Testis (tissue), 3 donors: ENCODE results near the gene GBP5. TPM values are rescaled to one million over a fixed set of nuclear protein-coding genes. Genes with fewer than 3 reads are reported as not detected.
"Not testable (repeated sequence)": the region's sequence is repeated elsewhere in the genome, so short reads cannot be mapped to it uniquely, and the experiment has no call there.

Experiments
- DNase-seq: peaks from one replicate; pipeline ENCODE4 v3.0.0-alpha.2; 2019
- H3K27ac ChIP-seq, 2 donors: fragments of 200-600 bp; sonication (generic); one replicate each; pipeline ENCODE4 v1.5.1; 2019
- H3K27me3 ChIP-seq: fragments of 200-600 bp; sonication (generic); one replicate; pipeline ENCODE4 v1.5.1; 2019
- H3K36me3 ChIP-seq: fragments of 200-600 bp; sonication (generic); one replicate; pipeline ENCODE4 v1.5.1; 2017; ENCODE audit warnings: low read depth; ENCODE audit errors: missing control alignments
- H3K4me1 ChIP-seq: fragments of 200-600 bp; sonication (generic); one replicate; pipeline ENCODE4 v1.5.1; 2019
- H3K4me3 ChIP-seq, 2 donors: fragments of 200-600 bp; sonication (generic); one replicate each; pipeline ENCODE4 v1.5.1; 2017 to 2019
- H3K9me3 ChIP-seq: fragments of 200-600 bp; sonication (generic); one replicate; pipeline ENCODE4 v1.5.1; 2017
- POLR2A ChIP-seq: fragments of 450-650 bp; IDR thresholded peaks from one replicate; pipeline ENCODE4 v1.6.1; 2017; ENCODE audit warnings: antibody characterized with exemption, mild to moderate bottlenecking, moderate library complexity
- WGBS, 2 donors: methylation state at CpG; one replicate each; pipeline ENCODE4 v1.1.5; 2018; 5-methylcytosine and 5-hydroxymethylcytosine counted together
- intact Hi-C: fragments of 100-400 bp; cut with DNase I; formaldehyde crosslinking; loops from one replicate; pipeline ENCODE4 v1.15.1; 2023; ENCODE audit warnings: low total_unique reads
- polyA plus RNA-seq: library from polyadenylated mRNA; stranded (reverse); fragments of 350-450 nt; fragmentation: Illumina TruSeq; extraction: RNeasy Lipid Tissue Mini Kit (QIAGEN cat#74804); gene quantifications from one replicate; pipeline ENCODE4 v1.2.3, GENCODE V29; 2014; ENCODE audit warnings: low read depth, low replicate concordance; ENCODE audit not compliant: insufficient read depth
- total RNA-seq, 2 donors: library from RNA; depleted of rRNA; stranded (reverse); fragments of >200 nt; gene quantifications; one replicate each; pipeline ENCODE4 v1.2.3, GENCODE V29; 2016
- TF ChIP-seq, protein P1 (sequence below), 3 experiments: fragments of 450-650 bp in 2 of 3; fragments of 200-600 bp in 1 of 3; sonication (generic) in 1 of 3; IDR thresholded peaks; one replicate each; pipeline ENCODE4 v1.5.1; 2016 to 2019; ENCODE audit warnings: antibody characterized with exemption in 3 of 3, mild to moderate bottlenecking in 2 of 3, moderate library complexity in 1 of 3

The GBP5 gene
- total and polyA plus RNA-seq, 3 donors from 2014 or later: 5.6 to 12.0 (median 8.6) TPM

DNA sequence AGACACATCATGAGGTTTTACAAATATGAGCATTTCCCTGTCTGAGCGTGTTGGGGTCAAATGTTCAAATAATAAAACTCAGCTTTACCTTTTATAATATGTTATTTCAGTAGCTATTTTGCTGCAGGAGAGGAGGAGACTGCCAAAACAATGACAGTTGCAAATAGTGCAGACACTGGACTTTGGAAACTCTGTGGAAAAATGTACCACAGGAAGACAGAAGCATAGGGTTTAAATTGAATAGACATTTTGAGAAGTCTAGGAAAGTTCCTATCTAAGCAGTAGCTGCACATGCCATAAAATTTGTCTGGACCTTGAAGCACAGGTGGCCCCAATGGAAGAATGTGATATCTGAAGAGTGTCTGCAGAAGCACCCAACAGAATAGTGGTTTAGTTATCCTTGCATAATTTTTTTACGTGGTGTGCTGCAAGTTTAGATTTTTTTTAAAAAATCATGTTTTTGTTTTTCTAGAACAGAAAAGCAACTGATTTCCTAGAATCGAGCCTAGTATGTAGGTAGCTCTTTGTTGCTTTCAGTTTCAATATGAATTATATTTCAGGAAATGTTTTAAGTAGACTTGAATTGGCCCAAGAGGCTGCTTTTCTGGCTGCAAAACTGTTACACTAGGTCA is 14.0 kb upstream of the GBP5 start:
- no peak for TF ChIP-seq POLR2A
- TF ChIP-seq, protein P1, sequence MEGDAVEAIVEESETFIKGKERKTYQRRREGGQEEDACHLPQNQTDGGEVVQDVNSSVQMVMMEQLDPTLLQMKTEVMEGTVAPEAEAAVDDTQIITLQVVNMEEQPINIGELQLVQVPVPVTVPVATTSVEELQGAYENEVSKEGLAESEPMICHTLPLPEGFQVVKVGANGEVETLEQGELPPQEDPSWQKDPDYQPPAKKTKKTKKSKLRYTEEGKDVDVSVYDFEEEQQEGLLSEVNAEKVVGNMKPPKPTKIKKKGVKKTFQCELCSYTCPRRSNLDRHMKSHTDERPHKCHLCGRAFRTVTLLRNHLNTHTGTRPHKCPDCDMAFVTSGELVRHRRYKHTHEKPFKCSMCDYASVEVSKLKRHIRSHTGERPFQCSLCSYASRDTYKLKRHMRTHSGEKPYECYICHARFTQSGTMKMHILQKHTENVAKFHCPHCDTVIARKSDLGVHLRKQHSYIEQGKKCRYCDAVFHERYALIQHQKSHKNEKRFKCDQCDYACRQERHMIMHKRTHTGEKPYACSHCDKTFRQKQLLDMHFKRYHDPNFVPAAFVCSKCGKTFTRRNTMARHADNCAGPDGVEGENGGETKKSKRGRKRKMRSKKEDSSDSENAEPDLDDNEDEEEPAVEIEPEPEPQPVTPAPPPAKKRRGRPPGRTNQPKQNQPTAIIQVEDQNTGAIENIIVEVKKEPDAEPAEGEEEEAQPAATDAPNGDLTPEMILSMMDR (IDR thresholded peaks at IDR 0.05): no peak
- H3K4me1 ChIP-seq: peaks cover 6% of the 10 kb centered on the region
- H3K4me3 ChIP-seq: no peak overlapping the region
- WGBS, 2 donors: 42 to 48% methylated on average over 3 of the region's 3 CpGs
- intact Hi-C loops: no loop called here
- no peaks in the 10 kb centered on the region for H3K27me3 ChIP-seq
- DNase-seq: no peak
- no peaks in the 10 kb centered on the region for H3K36me3 ChIP-seq
- H3K9me3 ChIP-seq: no peaks in the 10 kb centered on the region
- no peak overlapping the region for H3K27ac ChIP-seq

DNA sequence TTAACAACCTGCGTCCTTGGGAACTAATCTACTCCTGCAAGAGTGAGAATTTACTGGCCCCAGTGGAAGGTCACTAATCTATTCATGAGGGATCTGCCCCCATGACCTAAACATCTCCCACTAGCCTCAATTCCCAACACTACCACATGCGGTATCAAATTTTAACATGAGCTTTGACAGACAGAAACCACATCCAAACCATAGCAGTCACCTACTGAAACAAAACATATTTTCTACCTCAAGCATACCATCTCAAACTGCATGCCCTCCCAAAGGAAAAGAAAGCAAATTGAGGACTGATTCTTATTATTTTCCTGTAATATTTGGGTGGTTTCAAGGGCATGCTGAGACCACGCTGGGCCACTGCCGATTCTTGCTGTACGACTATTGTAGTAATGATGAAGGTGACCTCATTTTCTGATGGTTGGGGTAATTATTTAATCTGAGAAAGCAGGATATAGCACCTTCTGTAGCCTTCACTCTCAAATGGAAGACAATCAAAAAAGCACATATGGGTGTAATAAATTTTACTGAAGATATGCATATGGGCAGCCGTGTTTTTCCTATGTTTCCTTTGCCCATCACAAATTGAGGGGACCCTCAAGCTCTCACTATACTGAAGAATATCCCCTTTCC is 13.2 kb upstream of the GBP5 start:
- intact Hi-C loops: no loop called here
- WGBS, 2 donors: 89 to 92% methylated on average over 6 of the region's 6 CpGs
- Histone ChIP-seq H3K9me3 (no peaks in the 10 kb centered on the region), H3K4me1 (peaks cover 6% of the 10 kb centered on the region), H3K4me3 (no peak overlapping the region), H3K36me3 (no peaks in the 10 kb centered on the region), H3K27ac (no peak overlapping the region), H3K27me3 (no peaks in the 10 kb centered on the region)
- TF ChIP-seq, protein P1 (IDR thresholded peaks at IDR 0.05): no peak
- TF ChIP-seq POLR2A: no peak
- no peak for DNase-seq

- H3K27me3 ChIP-seq, H3K4me1 ChIP-seq, DNase-seq, H3K36me3 ChIP-seq, H3K4me3 ChIP-seq, H3K9me3 ChIP-seq, intact Hi-C loops, H3K27ac ChIP-seq: not testable (repeated sequence)
- WGBS, 2 donors: 86 to 87% methylated on average over 5 of the region's 5 CpGs
These were observed 11.6 kb upstream of the GBP5 start for GRCh38 chr1:89284078-89284763.

- Histone ChIP-seq H3K4me1 (no peaks in the 10 kb centered on the region), H3K27ac (no peak overlapping the region), H3K36me3 (no peaks in the 10 kb centered on the region), H3K4me3 (no peak overlapping the region), H3K27me3 (no peaks in the 10 kb centered on the region), H3K9me3 (no peaks in the 10 kb centered on the region)
- WGBS, 2 donors: 82 to 83% methylated on average over 3 of the region's 3 CpGs
- no peak for DNase-seq
- TF ChIP-seq POLR2A: no peak
- TF ChIP-seq, protein P1 (IDR thresholded peaks at IDR 0.05): no peak
- intact Hi-C loops: no loop called here
These were observed 8.1 kb upstream of the GBP5 start for GRCh38 chr1:89280766-89281165.

GRCh38 chr1:89279011-89279466 is 6.4 kb upstream of the GBP5 start:
- no peak for DNase-seq
- no peaks in the 10 kb centered on the region for H3K4me1 ChIP-seq
- H3K4me3 ChIP-seq: no peak overlapping the region
- no peak overlapping the region for H3K27ac ChIP-seq
- no peaks in the 10 kb centered on the region for H3K36me3 ChIP-seq
- 80 to 85% methylated on average over 6 of the region's 6 CpGs for WGBS, 2 donors
- H3K9me3 ChIP-seq: no peaks in the 10 kb centered on the region
- intact Hi-C loops: no loop called here
- no peaks in the 10 kb centered on the region for H3K27me3 ChIP-seq
- TF ChIP-seq, protein P1 (IDR thresholded peaks at IDR 0.05): no peak
- TF ChIP-seq POLR2A: no peak
